GM10248 (cell line): ENCODE measurements around the gene SART1.
A peak's percentile ranks its signal among the peaks of the same experiment; 100 is the strongest.

Experiments
- CTCF ChIA-PET: fragments of 300-600 bp; sonication (Branson Sonifier 250); formaldehyde crosslinking; extraction: SDS; loops from one replicate; lab custom pipeline; 2021; ENCODE audit warnings: antibody characterized with exemption; lab: Yijun Ruan, JAX
- POLR2A ChIA-PET: fragments of 350-650 bp; sonication (Branson Sonifier 250); formaldehyde crosslinking; extraction: SDS; loops from one replicate; lab custom pipeline; 2020; ENCODE audit warnings: antibody characterized with exemption; lab: Yijun Ruan, JAX
- DNase-seq: peaks from one replicate; pipeline ENCODE4 v3.0.0; 2012; ENCODE audit errors: extremely low spot score
- TF ChIP-seq, protein P1 (sequence below): IDR thresholded peaks from 2 replicates; pipeline ENCODE4 v1.5.1; 2012; ENCODE audit warnings: mild to moderate bottlenecking, low read depth; ENCODE audit errors: extremely low read depth, missing control alignments, control extremely low read depth

The SART1 gene, protein sequence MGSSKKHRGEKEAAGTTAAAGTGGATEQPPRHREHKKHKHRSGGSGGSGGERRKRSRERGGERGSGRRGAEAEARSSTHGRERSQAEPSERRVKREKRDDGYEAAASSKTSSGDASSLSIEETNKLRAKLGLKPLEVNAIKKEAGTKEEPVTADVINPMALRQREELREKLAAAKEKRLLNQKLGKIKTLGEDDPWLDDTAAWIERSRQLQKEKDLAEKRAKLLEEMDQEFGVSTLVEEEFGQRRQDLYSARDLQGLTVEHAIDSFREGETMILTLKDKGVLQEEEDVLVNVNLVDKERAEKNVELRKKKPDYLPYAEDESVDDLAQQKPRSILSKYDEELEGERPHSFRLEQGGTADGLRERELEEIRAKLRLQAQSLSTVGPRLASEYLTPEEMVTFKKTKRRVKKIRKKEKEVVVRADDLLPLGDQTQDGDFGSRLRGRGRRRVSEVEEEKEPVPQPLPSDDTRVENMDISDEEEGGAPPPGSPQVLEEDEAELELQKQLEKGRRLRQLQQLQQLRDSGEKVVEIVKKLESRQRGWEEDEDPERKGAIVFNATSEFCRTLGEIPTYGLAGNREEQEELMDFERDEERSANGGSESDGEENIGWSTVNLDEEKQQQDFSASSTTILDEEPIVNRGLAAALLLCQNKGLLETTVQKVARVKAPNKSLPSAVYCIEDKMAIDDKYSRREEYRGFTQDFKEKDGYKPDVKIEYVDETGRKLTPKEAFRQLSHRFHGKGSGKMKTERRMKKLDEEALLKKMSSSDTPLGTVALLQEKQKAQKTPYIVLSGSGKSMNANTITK

DNA sequence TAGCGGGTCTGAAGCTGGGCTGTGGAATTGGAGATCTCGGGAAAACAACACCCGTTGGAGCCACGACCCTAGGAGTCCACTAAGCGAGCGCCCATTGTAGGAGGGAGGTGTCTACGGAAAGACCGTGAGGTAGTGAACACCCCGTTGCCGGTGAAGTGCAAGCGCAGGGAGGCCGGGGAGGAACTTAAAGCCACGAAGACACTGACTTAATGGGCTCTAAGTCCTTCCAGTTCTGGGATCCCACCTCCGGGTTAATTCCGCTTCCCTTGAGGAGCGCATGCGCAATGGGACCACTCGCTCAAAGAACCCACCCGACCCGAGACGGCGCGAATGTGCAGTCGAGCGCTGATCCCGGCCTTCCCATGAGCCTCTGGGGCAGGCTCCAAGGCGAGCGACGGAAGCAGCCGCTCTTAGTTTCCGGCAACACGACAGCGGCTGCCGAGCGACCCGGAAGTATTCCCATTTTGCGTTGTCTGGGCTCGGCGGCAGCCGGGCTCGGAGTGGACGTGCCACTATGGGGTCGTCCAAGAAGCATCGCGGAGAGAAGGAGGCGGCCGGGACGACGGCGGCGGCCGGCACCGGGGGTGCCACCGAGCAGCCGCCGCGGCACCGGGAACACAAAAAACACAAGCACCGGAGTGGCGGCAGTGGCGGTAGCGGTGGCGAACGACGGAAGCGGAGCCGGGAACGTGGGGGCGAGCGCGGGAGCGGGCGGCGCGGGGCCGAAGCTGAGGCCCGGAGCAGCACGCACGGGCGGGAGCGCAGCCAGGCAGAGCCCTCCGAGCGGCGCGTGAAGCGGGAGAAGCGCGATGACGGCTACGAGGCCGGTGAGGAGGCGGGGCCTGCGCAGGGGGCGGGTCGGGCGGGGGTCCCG lies at the start of gene SART1:
TSS of gene SART1 (plus strand) at position 468 of the 874 bp plus-strand sequence. CDS start at position 515, 47 bp downstream.
- TF ChIP-seq, protein P1, sequence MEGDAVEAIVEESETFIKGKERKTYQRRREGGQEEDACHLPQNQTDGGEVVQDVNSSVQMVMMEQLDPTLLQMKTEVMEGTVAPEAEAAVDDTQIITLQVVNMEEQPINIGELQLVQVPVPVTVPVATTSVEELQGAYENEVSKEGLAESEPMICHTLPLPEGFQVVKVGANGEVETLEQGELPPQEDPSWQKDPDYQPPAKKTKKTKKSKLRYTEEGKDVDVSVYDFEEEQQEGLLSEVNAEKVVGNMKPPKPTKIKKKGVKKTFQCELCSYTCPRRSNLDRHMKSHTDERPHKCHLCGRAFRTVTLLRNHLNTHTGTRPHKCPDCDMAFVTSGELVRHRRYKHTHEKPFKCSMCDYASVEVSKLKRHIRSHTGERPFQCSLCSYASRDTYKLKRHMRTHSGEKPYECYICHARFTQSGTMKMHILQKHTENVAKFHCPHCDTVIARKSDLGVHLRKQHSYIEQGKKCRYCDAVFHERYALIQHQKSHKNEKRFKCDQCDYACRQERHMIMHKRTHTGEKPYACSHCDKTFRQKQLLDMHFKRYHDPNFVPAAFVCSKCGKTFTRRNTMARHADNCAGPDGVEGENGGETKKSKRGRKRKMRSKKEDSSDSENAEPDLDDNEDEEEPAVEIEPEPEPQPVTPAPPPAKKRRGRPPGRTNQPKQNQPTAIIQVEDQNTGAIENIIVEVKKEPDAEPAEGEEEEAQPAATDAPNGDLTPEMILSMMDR = no peak
- DNase-seq = peak; percentile 100
- CTCF ChIA-PET = interaction anchor here (0.8 to 2.7 kb wide), 4 partner anchors 24 to 102 kb away, joined by 4 to 13 read pairs (median 5); partner anchors contain the start of gene FIBP
- POLR2A ChIA-PET = no interaction called here

DNA sequence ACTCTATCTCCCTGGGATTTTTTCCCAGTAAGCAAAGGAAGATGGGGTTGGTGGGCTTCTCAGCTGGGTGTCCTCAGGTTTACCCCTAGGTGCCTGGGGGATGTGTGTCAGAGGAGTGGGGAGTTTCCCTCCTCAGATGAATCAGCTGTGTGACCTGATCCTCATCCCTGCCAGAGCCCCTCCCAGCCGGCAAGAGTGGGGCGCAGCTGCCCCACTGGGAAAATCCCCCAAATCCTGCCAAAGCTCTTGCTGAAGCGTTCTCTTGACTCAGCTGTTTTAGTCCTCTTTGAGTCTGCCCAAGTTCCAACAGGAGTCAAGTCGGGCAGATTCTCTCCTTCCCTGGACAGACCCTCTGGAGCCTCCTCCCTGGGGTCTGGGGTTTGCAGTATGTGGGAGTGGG lies 48.7 kb upstream of the SART1 start:
- CTCF ChIA-PET = interaction anchor here (1.0 to 2.9 kb wide), 6 partner anchors 10 to 201 kb away, joined by 3 to 15 read pairs (median 6); partner anchors contain the start of genes FIBP and KAT5
- peak; percentile 52 for DNase-seq
- POLR2A ChIA-PET = no interaction called here
- TF ChIP-seq, protein P1 = no peak

DNA sequence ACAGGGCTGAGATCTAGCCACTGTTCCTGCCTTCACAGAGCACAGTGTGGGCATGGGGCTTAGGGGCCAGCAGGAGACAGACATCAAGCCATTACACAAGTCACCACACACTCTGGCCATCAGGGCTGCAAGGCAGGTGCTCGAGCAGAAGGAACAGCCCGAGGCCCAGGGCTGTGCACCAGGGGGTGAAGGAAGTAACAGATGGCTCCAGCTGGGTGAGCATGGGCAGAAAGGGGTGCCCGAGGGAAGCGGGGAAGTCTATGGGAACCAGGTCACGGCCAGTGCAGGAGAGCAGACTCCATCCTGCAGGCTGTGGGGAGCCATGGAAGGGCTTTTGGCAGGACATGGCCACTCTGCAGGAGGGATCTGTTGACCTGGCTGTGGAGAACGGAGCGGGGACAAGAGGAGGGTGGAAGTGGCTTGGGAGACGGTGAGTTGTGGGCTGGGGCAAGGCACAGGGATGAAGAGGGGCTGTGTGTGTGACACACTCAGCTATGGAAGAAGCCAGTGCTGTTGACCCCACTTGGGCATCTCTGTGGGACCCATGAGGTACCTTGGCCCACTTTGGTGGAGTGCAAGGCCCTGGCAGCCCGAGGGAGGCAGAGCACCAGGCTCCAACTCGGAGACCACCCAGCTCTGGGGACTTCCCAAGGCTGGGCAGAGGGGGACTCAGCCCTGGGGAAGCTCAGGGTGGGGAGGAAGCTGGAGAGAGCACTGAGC lies 46.3 kb upstream of the SART1 start:
- ChIA-PET CTCF (interaction anchor here (1.2 to 1.7 kb wide), 4 partner anchors 23 to 523 kb away, joined by 3 to 7 read pairs (median 4); partner anchors contain the start of genes CCDC85B and MRPL11), POLR2A (interaction anchor here (1.2 kb wide), 1 partner anchor 23 kb away, joined by 4 read pairs; no protein-coding TSS in a partner anchor)
- TF ChIP-seq, protein P1 = no peak
- DNase-seq = no peak

DNA sequence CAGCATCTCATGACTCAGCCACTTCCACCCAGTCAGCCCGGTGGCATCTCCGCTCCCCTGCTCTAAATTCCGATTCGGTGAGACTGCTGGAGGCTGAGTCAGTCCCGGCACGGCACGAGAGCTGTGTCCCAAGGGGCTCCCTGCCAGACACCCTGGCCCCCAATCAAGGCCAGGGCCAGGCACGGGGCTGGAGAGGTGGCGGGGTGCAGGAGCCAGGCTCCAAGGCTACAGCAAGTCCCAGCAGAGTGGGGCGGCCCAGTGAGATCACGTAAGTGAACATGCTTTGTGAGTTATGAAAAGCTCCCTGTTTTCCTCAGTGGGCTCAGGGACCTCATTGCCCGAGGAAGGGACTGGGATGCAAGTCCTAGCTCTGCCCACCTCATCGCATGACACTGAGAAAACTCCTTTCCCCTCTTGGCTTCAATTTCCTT lies 45.7 kb upstream of the SART1 start:
- no peak for DNase-seq
- POLR2A ChIA-PET = interaction anchor here (1.2 kb wide), 1 partner anchor 23 kb away, joined by 4 read pairs; no protein-coding TSS in a partner anchor
- TF ChIP-seq, protein P1 = no peak
- CTCF ChIA-PET = interaction anchor here (1.2 to 1.7 kb wide), 3 partner anchors 25 to 523 kb away, joined by 3 to 7 read pairs (median 4); partner anchors contain the start of genes CCDC85B and MRPL11

DNA sequence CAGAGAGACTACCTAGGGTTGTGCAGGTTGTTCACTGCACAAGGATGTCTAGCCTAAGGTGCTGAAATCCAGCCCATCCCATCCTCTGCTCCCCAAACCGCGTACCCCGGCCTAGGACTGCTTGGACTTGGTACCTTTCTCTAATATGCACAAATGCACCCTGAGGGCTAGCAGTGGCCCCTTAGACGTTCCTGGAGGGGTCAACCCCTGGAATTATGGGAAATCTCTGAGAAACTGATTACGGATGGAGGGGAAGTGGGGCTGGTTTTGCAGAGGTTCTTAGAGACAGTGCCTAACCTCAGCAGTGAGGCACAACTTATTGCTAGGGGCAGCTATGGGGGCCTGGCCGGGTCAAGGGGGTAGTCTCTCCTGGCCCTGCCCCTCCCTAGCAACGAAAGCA lies 45.1 kb upstream of the SART1 start:
- CTCF ChIA-PET = interaction anchor here (0.9 to 1.7 kb wide), 4 partner anchors 15 to 522 kb away, joined by 3 to 7 read pairs (median 4); partner anchors contain the start of genes CCDC85B and MRPL11
- DNase-seq = no peak
- POLR2A ChIA-PET = no interaction called here
- TF ChIP-seq, protein P1 = no peak
